Endodermal cell (in vitro differentiated cells): Measurements from ENCODE around the gene ABCD1. TPM values are rescaled to one million over a fixed set of nuclear protein-coding genes. Genes with fewer than 3 reads are reported as not detected.

Experiments
- DNase-seq: peaks from one replicate; pipeline ENCODE4 v3.0.0-alpha.2; 2017
- H3K27ac ChIP-seq: 2 replicates; pipeline ENCODE4 v1.5.1; 2013; ENCODE audit warnings: mild to moderate bottlenecking, low read depth, low read length, moderate library complexity
- H3K27me3 ChIP-seq: 2 replicates; pipeline ENCODE4 v1.6.1; 2013; ENCODE audit warnings: mild to moderate bottlenecking, low read length, moderate library complexity; ENCODE audit not compliant: insufficient read depth, control insufficient read depth, poor library complexity, severe bottlenecking
- H3K36me3 ChIP-seq: 2 replicates; pipeline ENCODE4 v1.7.0; 2013; ENCODE audit warnings: mild to moderate bottlenecking, low read length, moderate library complexity; ENCODE audit not compliant: control insufficient read depth, insufficient read depth
- H3K4me1 ChIP-seq: one replicate; pipeline ENCODE4 v1.7.0; 2013; ENCODE audit warnings: low read length; ENCODE audit not compliant: control insufficient read depth, insufficient read depth
- H3K4me3 ChIP-seq: 2 replicates; pipeline ENCODE4 v1.5.1; 2013; ENCODE audit warnings: mild to moderate bottlenecking, low read length, moderate library complexity
- H3K9ac ChIP-seq: 2 replicates; pipeline ENCODE4 v1.6.1; 2013; ENCODE audit warnings: mild to moderate bottlenecking, low read length, moderate library complexity; ENCODE audit not compliant: poor library complexity, severe bottlenecking; ENCODE audit errors: extremely low read depth
- H3K9me3 ChIP-seq: 2 replicates; pipeline ENCODE4 v1.6.1; 2013; ENCODE audit warnings: mild to moderate bottlenecking, low read length, moderate library complexity; ENCODE audit not compliant: control insufficient read depth
- H3K27ac Mint-ChIP-seq: 2 replicates; pipeline ENCODE4 v1.8.0; 2020; ENCODE audit warnings: mixed read lengths
- H3K27me3 Mint-ChIP-seq: 2 replicates; pipeline ENCODE4 v1.8.0; 2021; ENCODE audit warnings: mild to moderate bottlenecking, mixed read lengths; ENCODE audit not compliant: insufficient read depth
- H3K36me3 Mint-ChIP-seq: 2 replicates; pipeline ENCODE4 v1.8.0; 2020; ENCODE audit warnings: low read depth, mixed read lengths
- H3K4me1 Mint-ChIP-seq: 2 replicates; pipeline ENCODE4 v1.8.0; 2020; ENCODE audit warnings: mixed read lengths
- H3K4me3 Mint-ChIP-seq: 2 replicates; pipeline ENCODE4 v1.8.0; 2020; ENCODE audit warnings: mild to moderate bottlenecking, moderate library complexity, mixed read lengths
- H3K9me3 Mint-ChIP-seq: 2 replicates; pipeline ENCODE4 v1.8.0; 2020; ENCODE audit warnings: mild to moderate bottlenecking, mixed read lengths
- CTCF ChIP-seq: fragments of 200-600 bp; sonication (generic); conservative IDR thresholded peaks from 2 replicates; pipeline ENCODE4 v1.5.0; 2021; ENCODE audit warnings: antibody characterized with exemption, mild to moderate bottlenecking
- WGBS, 2 experiments: methylation state at CpG; one replicate each; pipeline versions ENCODE4 v1.1.5 to v1.1.7; 2013; ENCODE audit warnings: missing lambda C conversion rate in 2 of 2, mixed read lengths in 1 of 2; ENCODE audit not compliant: insufficient coverage in 1 of 2, insufficient read length in 1 of 2; 5-methylcytosine and 5-hydroxymethylcytosine counted together
- total RNA-seq, 2 donors: library from RNA; stranded (reverse); fragmentation: NEBNext Ultra II Directional in 1 of 2; extraction: Animal tissue kit (Norgen Biotek cat#: 25700) in 1 of 2; gene quantifications; 2 replicates in 1 of 2; 3 replicates in 1 of 2; pipeline ENCODE4 v1.2.1, GENCODE V29; 2021

The ABCD1 gene
- total RNA-seq, 2 donors from 2014 or later = 17.9 to 18.2 TPM

GRCh38 chrX:153686711-153687110, 37.9 kb upstream of the ABCD1 start:
- DNase-seq = no peak
- no peak for TF ChIP-seq CTCF
- no peak overlapping the region for H3K9ac ChIP-seq
- Mint-ChIP-seq H3K27me3 (no peaks in the 10 kb centered on the region), H3K36me3 (peaks cover 4% of the 10 kb centered on the region), H3K9me3 (peaks cover 53% of the 10 kb centered on the region), H3K4me1 (peaks cover 9% of the 10 kb centered on the region), H3K27ac (peak overlapping the region; percentile 64), H3K4me3 (peak overlapping the region; percentile 10)
- H3K36me3 ChIP-seq = no peaks in the 10 kb centered on the region
- no peak overlapping the region for H3K4me3 ChIP-seq
- no peaks in the 10 kb centered on the region for H3K4me1 ChIP-seq
- 37% methylated on average over 9 of the region's 9 CpGs; no CpG with 5 or more reads in 1 of the 2 experiments for WGBS, 2 experiments
- H3K9me3 ChIP-seq = no peaks in the 10 kb centered on the region
- peak overlapping the region; percentile 96 for H3K27ac ChIP-seq
- H3K27me3 ChIP-seq = no peaks in the 10 kb centered on the region

- Histone ChIP-seq H3K9ac (no peak within 1 kb of the TSS), H3K27ac (peak within 1 kb of the TSS; percentile 96), H3K36me3 (no peaks in the 10 kb centered on the region), H3K9me3 (no peaks in the 10 kb centered on the region), H3K4me1 (no peaks in the 10 kb centered on the region), H3K27me3 (no peaks in the 10 kb centered on the region), H3K4me3 (no peak within 1 kb of the TSS)
- Mint-ChIP-seq H3K36me3 (peaks cover 5% of the 10 kb centered on the region), H3K4me3 (peak within 1 kb of the TSS; percentile 47), H3K9me3 (peaks cover 50% of the 10 kb centered on the region), H3K27ac (peak within 1 kb of the TSS; percentile 64), H3K4me1 (peaks cover 9% of the 10 kb centered on the region), H3K27me3 (no peaks in the 10 kb centered on the region)
- DNase-seq = peak; percentile 87
- 1 to 17% methylated on average over 1 to 36 of the region's 66 CpGs for WGBS, 2 experiments
- TF ChIP-seq CTCF = peak; percentile 70
Observed at GRCh38 chrX:153687121-153688039, 37.3 kb upstream of the ABCD1 start, which contains the start of gene SLC6A8. Gene SLC6A8 (plus strand): TSS chrX:153687926. CDS start chrX:153688575, 649 bp downstream.

GRCh38 chrX:153688071-153688470, 36.6 kb upstream of the ABCD1 start:
- H3K27me3 Mint-ChIP-seq = no peaks in the 10 kb centered on the region
- DNase-seq = no peak
- H3K9me3 ChIP-seq = no peaks in the 10 kb centered on the region
- H3K9me3 Mint-ChIP-seq = peaks cover 49% of the 10 kb centered on the region
- H3K27ac Mint-ChIP-seq = no peak overlapping the region
- no peak for TF ChIP-seq CTCF
- peaks cover 7% of the 10 kb centered on the region for H3K36me3 Mint-ChIP-seq
- H3K4me1 ChIP-seq = no peaks in the 10 kb centered on the region
- no peaks in the 10 kb centered on the region for H3K27me3 ChIP-seq
- WGBS, 2 experiments = 0% methylated on average over 29 of the region's 69 CpGs; no CpG with 5 or more reads in 1 of the 2 experiments
- no peak overlapping the region for H3K27ac ChIP-seq
- H3K4me3 ChIP-seq = no peak overlapping the region
- H3K4me3 Mint-ChIP-seq = peak overlapping the region; percentile 47
- no peak overlapping the region for H3K9ac ChIP-seq
- H3K36me3 ChIP-seq = no peaks in the 10 kb centered on the region
- peaks cover 9% of the 10 kb centered on the region for H3K4me1 Mint-ChIP-seq
